ENCODE data around the gene SLC6A8.

Gene SLC6A8

DNA sequence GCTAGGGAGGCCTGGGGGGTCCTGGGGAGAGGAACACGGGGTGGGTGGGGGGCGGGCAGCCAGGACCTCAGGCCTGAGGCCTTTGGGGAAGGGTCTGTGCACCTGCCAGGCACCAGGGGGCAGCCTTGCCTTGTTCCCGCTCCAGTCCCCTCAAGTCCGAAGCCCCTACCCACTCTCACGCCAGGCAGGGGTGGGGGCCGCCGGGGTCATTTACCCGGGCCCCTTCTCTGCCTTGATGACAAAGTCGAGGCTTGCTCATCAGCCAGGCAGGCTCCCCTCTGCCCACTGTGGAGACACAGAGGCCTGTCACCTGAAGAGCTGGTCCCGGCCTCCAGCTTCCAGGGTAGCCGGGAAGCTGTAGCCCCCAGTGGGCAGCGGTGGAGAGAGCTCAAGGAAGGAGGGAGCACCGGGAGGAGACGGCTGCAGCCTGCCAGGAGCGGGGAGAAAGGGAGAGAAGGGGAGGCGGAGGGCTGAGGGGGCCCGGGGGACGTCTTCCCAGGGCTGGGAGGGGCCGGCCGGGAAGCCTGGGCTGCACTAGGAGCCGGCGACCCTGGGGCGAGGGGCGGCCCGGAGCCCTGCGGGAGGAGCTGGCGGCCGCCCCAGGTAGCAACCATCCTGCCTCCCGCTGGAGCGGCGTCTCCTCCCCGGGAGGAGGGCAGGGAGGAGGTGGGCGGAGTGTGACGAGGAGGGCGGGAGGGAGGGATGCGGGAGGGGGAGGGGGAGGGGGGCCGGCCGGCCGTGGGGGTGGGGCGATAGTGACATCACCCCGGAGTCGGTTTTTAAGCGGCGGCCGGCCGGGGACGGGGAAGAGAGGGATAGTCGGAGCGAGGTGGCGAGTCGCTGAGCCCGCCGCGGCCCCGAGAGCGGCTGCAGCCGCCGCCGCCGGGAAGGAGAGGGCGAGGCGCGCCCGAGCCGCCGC lies at the start of gene SLC6A8:
Gene SLC6A8, plus strand, starts transcription at position 806 of the 919 bp plus-strand sequence. CDS start 649 bp downstream, outside the sequence.
- ATAC-seq = no peak

DNA sequence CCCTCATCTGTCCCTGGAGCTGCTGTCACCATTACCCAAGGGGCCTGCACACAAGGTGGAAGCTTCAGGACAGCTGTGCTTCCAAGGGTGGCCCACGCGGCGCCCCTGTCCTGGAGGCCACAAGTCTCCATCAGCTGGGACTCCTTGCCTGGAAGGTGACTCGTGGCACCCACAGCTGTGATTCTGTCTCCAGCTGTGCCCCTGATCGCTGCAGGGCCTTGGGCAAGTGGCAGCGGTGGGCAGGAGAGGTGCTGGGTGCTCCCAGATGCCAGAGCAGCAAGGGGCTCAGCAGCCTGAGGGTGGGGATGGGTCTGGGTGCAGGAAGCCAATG lies 49.7 kb upstream of the SLC6A8 start:
- DNase-seq (no peak), ATAC-seq (no peak)

More for the DNA sequence above, at the start of gene SLC6A8:
- DNase-seq = peak; percentile 53

DNA sequence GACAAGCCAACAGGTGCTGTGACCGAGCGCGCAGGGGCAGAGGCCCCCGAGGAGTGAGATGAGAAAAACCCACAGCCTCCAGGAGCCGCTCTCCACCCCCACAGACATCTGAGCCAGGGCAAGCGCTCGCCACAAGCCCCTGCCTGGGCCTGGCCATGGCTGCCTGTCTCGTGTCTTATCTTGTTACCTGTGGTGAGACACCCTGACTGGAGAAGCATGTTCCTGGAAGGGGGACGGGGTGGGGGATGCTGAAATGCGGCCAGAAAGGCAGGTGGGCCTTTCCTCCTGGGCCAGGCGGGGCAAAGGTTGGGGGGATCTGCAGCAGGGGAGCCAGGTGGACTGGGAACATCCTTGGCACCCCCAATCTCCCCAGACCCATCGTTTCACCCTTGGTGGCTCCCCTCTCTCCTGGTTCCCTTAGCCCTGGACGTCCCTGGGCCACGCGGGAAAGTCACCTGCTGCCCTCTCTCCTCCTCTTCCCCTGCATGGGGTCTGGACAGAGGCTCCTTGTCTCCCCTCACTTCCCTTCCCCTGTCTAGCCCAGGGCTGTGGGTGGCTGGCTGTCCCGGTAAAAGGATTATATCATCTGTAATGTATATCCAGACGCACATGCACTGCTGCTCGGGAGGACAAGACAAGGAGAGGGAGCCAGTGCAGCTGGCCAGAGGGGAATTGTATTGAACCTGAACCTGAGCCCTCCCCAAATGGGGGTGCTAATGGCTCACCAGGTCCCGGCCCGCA lies 49.1 kb upstream of the SLC6A8 start:
- ATAC-seq (no peak), DNase-seq (no peak)

- ATAC-seq (no peak), DNase-seq (no peak)
Measured at GRCh38 chrX:153639177-153640044, 48.3 kb upstream of the SLC6A8 start.

- ATAC-seq (no peak), DNase-seq (no peak)
Measured at GRCh38 chrX:153640045-153640686, 47.6 kb upstream of the SLC6A8 start.

- DNase-seq (no peak), ATAC-seq (no peak)
Measured at GRCh38 chrX:153640736-153641575, 46.8 kb upstream of the SLC6A8 start.

GRCh38 chrX:153641627-153642026 lies 46.1 kb upstream of the SLC6A8 start:
- ATAC-seq (no peak), DNase-seq (no peak)

GRCh38 chrX:153642051-153642654 lies 45.6 kb upstream of the SLC6A8 start:
- DNase-seq (no peak), ATAC-seq (no peak)

DNA sequence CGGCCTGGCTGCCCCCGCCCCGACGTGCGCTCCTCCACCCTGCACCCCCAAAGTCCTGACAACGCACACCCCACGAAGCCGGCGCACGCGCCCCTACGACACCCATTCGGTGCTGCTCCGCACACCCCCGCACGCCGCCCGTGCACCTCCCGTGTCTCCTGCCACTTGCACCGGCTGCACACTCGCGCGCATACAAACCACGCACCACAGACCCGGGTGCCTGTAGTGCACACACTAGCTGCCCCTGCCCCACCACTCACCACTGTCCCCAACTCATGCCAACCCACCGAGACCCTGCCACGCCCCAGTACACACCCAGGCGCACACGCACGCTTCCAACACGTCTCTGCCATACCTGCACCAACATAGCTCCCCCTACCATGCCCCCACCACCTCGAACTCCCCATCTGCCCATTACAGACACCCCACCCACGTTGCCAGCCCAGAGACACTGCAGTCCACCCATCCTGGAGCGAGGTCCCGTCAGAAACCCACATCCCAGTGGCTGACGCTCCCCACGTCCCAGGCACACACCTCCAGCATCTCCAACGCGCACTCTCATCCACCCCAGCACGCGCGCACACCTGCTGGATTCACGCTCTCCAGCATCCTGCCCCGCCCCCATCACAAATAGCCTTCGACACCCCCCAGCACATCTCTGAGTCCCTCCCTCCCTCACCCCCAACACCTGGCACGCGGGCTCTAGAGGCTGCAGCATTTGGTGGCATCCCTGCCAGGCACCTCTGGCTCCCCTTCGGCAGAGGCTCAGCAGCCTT lies 44.9 kb upstream of the SLC6A8 start:
- no peak for ATAC-seq
- DNase-seq = no peak

- DNase-seq (no peak), ATAC-seq (peak; percentile 47)
Measured at GRCh38 chrX:153643431-153644351, 44.0 kb upstream of the SLC6A8 start.

GRCh38 chrX:153644356-153645125 lies 43.2 kb upstream of the SLC6A8 start:
- ATAC-seq (peak; percentile 21), DNase-seq (no peak)

GRCh38 chrX:153645151-153645550 lies 42.6 kb upstream of the SLC6A8 start:
- ATAC-seq (no peak), DNase-seq (no peak)

GRCh38 chrX:153645921-153646488 lies 41.7 kb upstream of the SLC6A8 start:
- ATAC-seq = no peak
- no peak for DNase-seq

DNA sequence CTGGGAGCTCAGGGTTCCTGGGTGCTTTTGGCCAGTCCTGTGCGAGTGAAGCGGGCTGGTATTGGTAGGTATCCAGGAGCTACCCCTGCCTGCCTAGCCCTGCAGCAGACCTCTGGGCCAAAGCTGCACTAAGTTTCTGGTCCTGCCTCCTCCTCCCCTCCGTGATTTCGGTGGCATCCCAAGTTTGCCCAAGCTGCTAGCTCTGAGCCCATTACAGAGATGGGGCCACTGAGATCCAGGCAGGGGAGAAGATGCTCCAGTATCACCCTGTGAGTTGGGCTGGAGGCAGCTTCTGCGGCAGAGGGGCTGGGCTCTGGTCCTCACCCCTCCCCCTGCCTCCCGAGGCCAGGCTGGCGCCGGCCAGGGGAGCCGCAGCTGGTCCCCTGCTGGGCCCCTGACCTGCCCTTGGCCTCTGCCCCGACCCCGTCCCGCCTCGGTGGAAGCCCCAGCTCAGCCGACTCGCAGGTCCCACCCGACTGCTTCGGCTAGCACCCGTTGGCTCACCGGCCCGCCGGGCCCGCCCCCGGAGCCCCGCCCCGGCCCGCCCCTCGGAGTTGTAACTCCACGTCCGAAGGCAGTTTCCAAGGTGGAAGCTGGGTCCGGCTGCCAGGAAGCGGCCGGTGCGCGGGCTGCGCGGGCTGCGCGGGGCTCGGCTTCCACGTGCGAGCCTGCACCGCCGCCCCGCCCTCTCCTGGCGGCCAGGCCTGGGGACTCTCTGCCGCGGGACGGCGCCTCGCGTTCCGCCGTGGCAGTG lies 40.9 kb upstream of the SLC6A8 start, which contains the start of gene DUSP9:
Gene DUSP9, plus strand, starts transcription at position 584 of the 754 bp plus-strand sequence. CDS start 751 bp downstream, outside the sequence.
- DNase-seq = no peak
- no peak for ATAC-seq

DNA sequence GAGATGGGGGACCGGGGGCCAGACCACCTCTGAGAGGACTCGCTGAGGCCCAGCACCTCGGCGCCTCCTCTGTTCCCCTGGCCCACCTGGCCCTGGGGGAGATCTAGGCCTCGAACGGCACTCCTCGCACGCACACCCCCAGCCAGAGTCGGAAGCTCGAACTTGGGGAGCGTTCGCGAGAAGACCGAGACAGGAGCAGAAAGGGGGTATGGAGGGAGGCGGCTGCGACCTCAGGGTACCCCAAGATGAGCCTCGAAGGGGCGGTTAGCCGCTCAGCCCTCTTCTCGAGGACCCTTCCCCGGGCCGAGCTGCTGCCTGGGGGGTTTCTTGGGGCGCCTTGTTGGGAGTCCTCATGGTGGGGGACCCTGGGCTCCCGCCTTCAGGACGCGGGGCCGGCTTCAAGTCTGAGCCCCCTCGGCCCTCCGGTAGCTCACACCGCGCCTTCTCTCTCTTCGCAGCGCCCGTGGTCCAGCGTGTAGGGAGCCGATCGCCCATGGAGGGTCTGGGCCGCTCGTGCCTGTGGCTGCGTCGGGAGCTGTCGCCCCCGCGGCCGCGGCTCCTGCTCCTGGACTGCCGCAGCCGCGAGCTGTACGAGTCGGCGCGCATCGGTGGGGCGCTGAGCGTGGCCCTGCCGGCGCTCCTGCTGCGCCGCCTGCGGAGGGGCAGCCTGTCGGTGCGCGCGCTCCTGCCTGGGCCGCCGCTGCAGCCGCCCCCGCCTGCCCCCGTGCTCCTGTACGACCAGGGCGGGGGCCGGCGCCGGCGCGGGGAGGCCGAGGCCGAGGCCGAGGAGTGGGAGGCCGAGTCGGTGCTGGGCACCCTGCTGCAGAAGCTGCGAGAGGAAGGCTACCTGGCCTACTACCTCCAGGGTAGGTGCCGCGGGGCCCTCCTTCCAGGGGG lies 40.0 kb upstream of the SLC6A8 start:
- no peak for ATAC-seq
- DNase-seq = no peak

Measured in stimulated activated naive CD8-positive, alpha-beta T cell treated with anti-CD3 and anti-CD28 coated beads, Interleukin-15, Interleukin-2, amounts not matched to agents 100 U/mL and 50 U/mL, for 24 hours (primary cell).